GM12872 (cell line): ENCODE measurements around the gene SOX3.

Source experiments
- CTCF ChIP-seq: IDR thresholded peaks from 3 replicates; pipeline ENCODE4 v1.5.1; 2011; ENCODE audit warnings: low read depth, mild to moderate bottlenecking, low read length, moderate library complexity; ENCODE audit not compliant: insufficient read depth

The SOX3 gene

GRCh38 chrX:140503714-140504351 is 1.0 kb downstream of the SOX3 start:
- TF ChIP-seq CTCF: no peak

- TF ChIP-seq CTCF: no peak
Observed at GRCh38 chrX:140503238-140503601, 1.6 kb downstream of the SOX3 start.

- TF ChIP-seq CTCF: no peak
Observed at GRCh38 chrX:140502491-140503237, 2.2 kb downstream of the SOX3 start.

- no peak for TF ChIP-seq CTCF
Observed at GRCh38 chrX:140501940-140502468, 2.9 kb downstream of the SOX3 start.

DNA sequence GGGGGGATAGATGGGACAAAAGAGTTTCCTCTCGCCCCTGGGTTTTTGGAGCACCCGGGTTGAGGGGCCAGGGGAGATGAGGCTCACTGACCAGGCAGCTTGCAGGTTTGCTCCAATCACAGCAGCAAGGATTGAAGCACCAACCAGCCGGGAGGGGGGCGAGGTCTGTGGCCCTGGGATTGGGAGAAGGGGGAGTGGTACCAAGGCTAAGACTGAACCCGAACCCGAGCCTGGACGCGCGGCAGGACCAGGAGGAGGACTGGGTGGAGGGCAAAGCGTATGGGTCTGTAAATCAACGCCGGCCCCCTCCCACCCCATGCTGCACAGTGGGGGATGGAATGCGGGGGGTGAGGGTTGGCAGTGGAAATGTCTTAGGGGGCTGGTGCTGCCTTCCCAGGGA is 3.5 kb downstream of the SOX3 start:
- no peak for TF ChIP-seq CTCF

DNA sequence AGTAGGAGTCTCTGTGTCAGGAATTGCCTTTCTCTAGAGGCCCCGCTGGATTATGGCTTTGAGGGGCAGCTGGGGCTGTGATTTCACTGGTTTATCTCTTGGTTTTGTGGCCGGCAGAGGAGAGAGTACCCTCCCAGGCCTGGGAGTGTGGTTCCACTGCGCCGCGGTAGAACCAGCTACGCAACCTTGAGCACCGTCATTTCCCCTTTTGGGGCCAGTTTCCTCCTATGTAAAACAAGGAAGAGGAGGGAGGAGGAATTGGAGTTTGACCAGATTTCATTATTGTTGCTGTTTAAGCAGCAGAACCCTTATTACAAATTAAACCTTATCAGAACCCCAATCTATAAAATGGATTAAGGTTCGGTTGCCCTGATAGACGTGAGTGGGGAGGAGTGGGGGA is 4.4 kb downstream of the SOX3 start:
- no peak for TF ChIP-seq CTCF

- no peak for TF ChIP-seq CTCF
Observed at GRCh38 chrX:140495739-140496138, 9.1 kb downstream of the SOX3 start.
